ENCODE data around the gene B4GALT1.

GRCh38 chr9:33211695-33212393 is 44.7 kb upstream of the B4GALT1 start:
- TF ChIP-seq, protein P1, sequence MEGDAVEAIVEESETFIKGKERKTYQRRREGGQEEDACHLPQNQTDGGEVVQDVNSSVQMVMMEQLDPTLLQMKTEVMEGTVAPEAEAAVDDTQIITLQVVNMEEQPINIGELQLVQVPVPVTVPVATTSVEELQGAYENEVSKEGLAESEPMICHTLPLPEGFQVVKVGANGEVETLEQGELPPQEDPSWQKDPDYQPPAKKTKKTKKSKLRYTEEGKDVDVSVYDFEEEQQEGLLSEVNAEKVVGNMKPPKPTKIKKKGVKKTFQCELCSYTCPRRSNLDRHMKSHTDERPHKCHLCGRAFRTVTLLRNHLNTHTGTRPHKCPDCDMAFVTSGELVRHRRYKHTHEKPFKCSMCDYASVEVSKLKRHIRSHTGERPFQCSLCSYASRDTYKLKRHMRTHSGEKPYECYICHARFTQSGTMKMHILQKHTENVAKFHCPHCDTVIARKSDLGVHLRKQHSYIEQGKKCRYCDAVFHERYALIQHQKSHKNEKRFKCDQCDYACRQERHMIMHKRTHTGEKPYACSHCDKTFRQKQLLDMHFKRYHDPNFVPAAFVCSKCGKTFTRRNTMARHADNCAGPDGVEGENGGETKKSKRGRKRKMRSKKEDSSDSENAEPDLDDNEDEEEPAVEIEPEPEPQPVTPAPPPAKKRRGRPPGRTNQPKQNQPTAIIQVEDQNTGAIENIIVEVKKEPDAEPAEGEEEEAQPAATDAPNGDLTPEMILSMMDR (IDR thresholded peaks at IDR 0.05): no peak
- no peak for TF ChIP-seq POLR2A (IDR thresholded peaks at IDR 0.05)

Measured in uterus (tissue), 2 donors.